ENCODE measurements around the gene PAH. TPM values are rescaled to one million over a fixed set of nuclear protein-coding genes. Genes with fewer than 3 reads are reported as not detected.
A peak's percentile ranks its signal among the peaks of the same experiment; 100 is the strongest.

PAH gene
- total and polyA plus RNA-seq, 10 of the 15 experiments (the other 5 are each of a cell fraction or from before 2014, with no cell fraction given): 0.20 to 4.8 (median 0.55) TPM; not detected in 1

DNA sequence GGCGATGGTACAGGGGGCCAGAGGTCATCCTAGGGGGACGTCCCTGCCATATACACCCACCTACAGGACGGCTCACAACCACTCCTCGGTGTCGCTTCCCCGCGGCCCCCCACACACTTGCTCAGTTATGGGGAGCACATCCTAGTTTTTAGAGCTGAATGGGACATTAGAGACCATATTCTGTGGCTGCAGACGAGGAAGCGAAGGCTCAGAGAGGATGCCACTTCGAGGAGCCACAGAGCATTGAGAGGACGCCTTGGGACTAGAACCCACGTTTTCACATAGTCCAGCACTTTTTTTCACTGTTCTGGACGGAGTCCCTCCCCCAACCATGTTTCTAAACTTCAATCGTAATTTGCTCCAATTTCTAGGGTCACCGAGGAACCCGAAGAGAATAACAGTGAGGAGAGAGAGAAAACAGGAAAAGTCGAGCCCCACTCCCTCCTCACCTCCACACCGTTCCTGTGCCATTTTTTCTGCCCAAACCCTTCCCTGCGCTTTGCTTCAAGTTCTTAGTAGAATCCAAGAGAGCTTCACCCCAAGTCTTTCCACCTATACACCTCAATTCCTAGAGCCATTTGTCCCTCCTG, 39.8 kb upstream of the PAH start:
- BruUV-seq (replicated peaks): TSS peak; percentile 87
- SMC1A ChIA-PET (ENCODE audit: uncharacterized antibody, unreplicated experiment): interaction anchor here (1.0 to 2.3 kb wide), 5 partner anchors 17 to 158 kb away, joined by 3 to 9 read pairs (median 4); no protein-coding TSS in a partner anchor
- TF ChIP-seq, protein P1, sequence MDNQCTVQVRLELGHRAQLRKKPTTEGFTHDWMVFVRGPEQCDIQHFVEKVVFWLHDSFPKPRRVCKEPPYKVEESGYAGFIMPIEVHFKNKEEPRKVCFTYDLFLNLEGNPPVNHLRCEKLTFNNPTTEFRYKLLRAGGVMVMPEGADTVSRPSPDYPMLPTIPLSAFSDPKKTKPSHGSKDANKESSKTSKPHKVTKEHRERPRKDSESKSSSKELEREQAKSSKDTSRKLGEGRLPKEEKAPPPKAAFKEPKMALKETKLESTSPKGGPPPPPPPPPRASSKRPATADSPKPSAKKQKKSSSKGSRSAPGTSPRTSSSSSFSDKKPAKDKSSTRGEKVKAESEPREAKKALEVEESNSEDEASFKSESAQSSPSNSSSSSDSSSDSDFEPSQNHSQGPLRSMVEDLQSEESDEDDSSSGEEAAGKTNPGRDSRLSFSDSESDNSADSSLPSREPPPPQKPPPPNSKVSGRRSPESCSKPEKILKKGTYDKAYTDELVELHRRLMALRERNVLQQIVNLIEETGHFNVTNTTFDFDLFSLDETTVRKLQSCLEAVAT (IDR thresholded peaks at IDR 0.05): peak; percentile 46
- TF ChIP-seq, protein P2, sequence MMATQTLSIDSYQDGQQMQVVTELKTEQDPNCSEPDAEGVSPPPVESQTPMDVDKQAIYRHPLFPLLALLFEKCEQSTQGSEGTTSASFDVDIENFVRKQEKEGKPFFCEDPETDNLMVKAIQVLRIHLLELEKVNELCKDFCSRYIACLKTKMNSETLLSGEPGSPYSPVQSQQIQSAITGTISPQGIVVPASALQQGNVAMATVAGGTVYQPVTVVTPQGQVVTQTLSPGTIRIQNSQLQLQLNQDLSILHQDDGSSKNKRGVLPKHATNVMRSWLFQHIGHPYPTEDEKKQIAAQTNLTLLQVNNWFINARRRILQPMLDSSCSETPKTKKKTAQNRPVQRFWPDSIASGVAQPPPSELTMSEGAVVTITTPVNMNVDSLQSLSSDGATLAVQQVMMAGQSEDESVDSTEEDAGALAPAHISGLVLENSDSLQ (IDR thresholded peaks at IDR 0.05): no peak
- TF ChIP-seq NR2F1 (conservative IDR thresholded peaks at IDR 0.05) (peak; percentile 35; the same call in 1 of the 2 replicates), MEF2A (IDR thresholded peaks at IDR 0.05; ENCODE audit: insufficient read depth, low read depth, low read length) (no peak), JUNB (IDR thresholded peaks at IDR 0.05) (no peak), NBN (IDR thresholded peaks at IDR 0.05) (0 out of 2 replicates have a peak, but pooled peaks have one; percentile 28), ZNF274 (IDR thresholded peaks at IDR 0.05; ENCODE audit: insufficient read depth, insufficient read length) (no peak), EGR1 (IDR thresholded peaks at IDR 0.05; ENCODE audit: borderline replicate concordance in 1 of 2, low read depth in 2 of 2, low read length in 2 of 2) (no peak)
- TF ChIP-seq, protein P3, sequence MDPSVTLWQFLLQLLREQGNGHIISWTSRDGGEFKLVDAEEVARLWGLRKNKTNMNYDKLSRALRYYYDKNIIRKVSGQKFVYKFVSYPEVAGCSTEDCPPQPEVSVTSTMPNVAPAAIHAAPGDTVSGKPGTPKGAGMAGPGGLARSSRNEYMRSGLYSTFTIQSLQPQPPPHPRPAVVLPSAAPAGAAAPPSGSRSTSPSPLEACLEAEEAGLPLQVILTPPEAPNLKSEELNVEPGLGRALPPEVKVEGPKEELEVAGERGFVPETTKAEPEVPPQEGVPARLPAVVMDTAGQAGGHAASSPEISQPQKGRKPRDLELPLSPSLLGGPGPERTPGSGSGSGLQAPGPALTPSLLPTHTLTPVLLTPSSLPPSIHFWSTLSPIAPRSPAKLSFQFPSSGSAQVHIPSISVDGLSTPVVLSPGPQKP (IDR thresholded peaks at IDR 0.05; ENCODE audit: low read depth, low read length): no peak

More for the DNA sequence above, 39.8 kb upstream of the PAH start:
- FAIRE-seq (no peak), DNase-seq (ENCODE audit: low read depth, low spot score) (no peak), ATAC-seq (no peak)
- in situ Hi-C loops (cut with MboI) (no loop called here), intact Hi-C loops (cut with micrococcal nuclease; ENCODE audit: unreplicated experiment) (loop anchor here (5.0 kb wide), 2 partner anchors 415 to 485 kb away; no protein-coding TSS in a partner anchor)
- no peaks in the 10 kb centered on the region; the same call in 2 of the 3 replicates for H3K9me3 ChIP-seq (replicated peaks; ENCODE audit: control insufficient read depth, insufficient read depth, low read length)
- ChIA-PET CTCF (interaction anchor here (0.6 to 1.2 kb wide), 4 partner anchors 74 to 982 kb away, joined by 3 to 4 read pairs (median 3); no protein-coding TSS in a partner anchor), RAD21 (ENCODE audit: unreplicated experiment) (interaction anchor here (0.8 to 1.8 kb wide), 4 partner anchors 35 to 224 kb away, joined by 3 to 6 read pairs (median 4); no protein-coding TSS in a partner anchor), POLR2A (interaction anchor here (0.6 to 1.6 kb wide), 4 partner anchors 9 to 548 kb away, joined by 3 to 5 read pairs (median 4); no protein-coding TSS in a partner anchor)
- peak overlapping the region; percentile 24 for H2AFZ ChIP-seq (ENCODE audit: control insufficient read depth, low read depth, low read length)
- peaks cover 0 to 22% of the 10 kb centered on the region in 2 experiments; a peak in 2 of 4 replicates for H3K27me3 ChIP-seq (replicated peaks in 1 of 2; ENCODE audit: control insufficient read depth in 2 of 2, insufficient read depth in 2 of 2, low read length in 1 of 2)
- H3K4me3 ChIP-seq: peak overlapping the region; percentile 81
- no peaks in the 10 kb centered on the region for H3K36me3 ChIP-seq (ENCODE audit: control insufficient read depth in 2 of 2, insufficient read depth in 2 of 2, low read length in 1 of 2)
- no peak overlapping the region for H3K27ac ChIP-seq (ENCODE audit: control insufficient read depth, insufficient read depth)
- peak overlapping the region; percentile 80 for H3K4me2 ChIP-seq (ENCODE audit: control insufficient read depth, insufficient read depth)
- H3K79me2 ChIP-seq (ENCODE audit: control insufficient read depth, insufficient read depth, low read length): no peaks in the 10 kb centered on the region
- H4K20me1 ChIP-seq (ENCODE audit: control insufficient read depth, insufficient read depth): no peaks in the 10 kb centered on the region
- WGBS (ENCODE audit: insufficient coverage, insufficient replicate concordance, low lambda C conversion rate, missing lambda C conversion rate): 24% methylated on average over 19 of the region's 19 CpGs
- peaks cover 8% of the 10 kb centered on the region for H3K4me1 ChIP-seq (ENCODE audit: control insufficient read depth, insufficient read depth, low read length)
- no peak overlapping the region for H3K9ac ChIP-seq (ENCODE audit: control insufficient read depth, insufficient read depth, low read length)

Data from GM12878 (cell line).